GM21423 (cell line): ENCODE results near the gene PGAM2.

Experiments used
- ATAC-seq: cut with Tn5 transposase; IDR thresholded peaks from one replicate; pipeline ENCODE4 v1.9.1; 2021; ENCODE audit warnings: mild to moderate bottlenecking, moderate library complexity; ENCODE audit not compliant: unreplicated experiment

PGAM2 gene

DNA sequence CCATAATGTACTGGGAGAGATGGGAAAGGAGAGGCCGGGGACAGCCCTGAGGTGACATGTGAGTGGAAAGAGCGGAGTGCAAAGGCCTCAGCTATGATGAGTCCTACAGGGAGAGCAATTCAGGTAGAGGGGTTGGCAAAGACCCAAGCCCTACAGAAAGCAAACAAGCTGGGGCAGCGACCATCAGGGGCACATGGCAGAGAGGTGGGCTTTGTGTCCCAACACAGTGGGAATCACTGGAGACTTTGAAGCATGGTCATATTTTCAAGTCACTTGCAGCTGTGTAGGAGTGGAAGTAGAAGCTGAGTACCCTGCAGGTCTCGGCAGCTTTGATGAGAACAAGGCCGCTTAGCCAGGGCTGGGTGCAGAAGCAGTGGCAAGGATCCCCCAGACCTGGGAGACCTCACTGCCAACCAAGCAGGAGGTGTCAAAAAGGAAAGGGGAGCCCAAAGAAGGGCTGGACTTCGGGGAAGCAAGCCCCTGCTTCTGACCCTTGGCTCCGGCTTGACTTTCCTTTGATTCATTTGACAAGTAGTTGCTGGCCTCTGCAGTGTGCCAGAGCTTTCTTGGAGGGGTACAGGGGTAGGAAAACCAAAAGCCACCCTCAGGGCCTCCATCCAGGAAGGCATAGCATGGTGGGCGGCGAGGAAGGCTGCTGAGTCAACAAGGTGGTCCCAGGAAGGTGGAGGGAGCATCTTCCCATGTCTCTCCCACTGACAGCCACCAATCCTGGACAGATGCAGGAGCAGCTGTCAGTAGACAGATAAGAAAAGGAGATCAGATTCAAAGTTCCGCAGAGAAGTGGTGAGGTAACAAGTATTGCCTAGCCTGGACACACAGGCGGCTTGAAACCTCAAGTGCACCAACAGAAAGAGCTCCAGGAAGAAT lies 1.9 kb upstream of the PGAM2 start:
- no peak for ATAC-seq

GRCh38 chr7:44066494-44067063 lies 1.2 kb upstream of the PGAM2 start:
- ATAC-seq, result no peak

- ATAC-seq, result no peak
Measured at GRCh38 chr7:44066111-44066460, 719 bp upstream of the PGAM2 start.

DNA sequence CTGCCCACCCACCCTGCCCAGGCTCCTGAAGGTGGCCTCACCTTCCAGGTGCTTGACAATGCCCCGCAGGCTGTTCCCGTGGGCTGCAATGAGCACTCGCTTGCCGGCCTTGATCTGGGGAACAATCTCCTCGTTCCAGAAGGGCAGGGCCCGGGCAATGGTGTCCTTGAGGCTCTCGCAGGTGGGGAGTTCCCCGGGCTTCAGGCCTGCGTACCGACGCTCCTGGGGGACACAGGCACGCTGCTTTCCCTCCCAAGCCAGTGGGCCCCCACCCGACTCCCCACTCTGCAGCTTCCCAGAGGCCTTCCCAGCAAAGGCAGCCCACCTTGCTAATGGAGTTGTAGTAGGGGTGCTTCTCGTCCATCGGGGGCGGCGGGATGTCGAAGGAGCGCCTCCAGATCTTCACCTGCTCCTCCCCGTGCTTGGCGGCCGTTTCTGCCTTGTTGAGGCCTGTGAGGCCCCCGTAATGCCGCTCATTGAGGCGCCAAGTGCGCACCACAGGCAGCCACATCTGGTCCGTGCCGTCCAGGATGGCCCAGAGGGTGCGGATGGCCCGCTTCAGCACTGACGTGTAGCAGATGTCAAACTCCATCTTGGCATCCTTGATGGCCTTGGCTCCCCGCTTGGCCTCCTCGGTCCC lies 456 bp downstream of the PGAM2 start:
- no peak for ATAC-seq

DNA sequence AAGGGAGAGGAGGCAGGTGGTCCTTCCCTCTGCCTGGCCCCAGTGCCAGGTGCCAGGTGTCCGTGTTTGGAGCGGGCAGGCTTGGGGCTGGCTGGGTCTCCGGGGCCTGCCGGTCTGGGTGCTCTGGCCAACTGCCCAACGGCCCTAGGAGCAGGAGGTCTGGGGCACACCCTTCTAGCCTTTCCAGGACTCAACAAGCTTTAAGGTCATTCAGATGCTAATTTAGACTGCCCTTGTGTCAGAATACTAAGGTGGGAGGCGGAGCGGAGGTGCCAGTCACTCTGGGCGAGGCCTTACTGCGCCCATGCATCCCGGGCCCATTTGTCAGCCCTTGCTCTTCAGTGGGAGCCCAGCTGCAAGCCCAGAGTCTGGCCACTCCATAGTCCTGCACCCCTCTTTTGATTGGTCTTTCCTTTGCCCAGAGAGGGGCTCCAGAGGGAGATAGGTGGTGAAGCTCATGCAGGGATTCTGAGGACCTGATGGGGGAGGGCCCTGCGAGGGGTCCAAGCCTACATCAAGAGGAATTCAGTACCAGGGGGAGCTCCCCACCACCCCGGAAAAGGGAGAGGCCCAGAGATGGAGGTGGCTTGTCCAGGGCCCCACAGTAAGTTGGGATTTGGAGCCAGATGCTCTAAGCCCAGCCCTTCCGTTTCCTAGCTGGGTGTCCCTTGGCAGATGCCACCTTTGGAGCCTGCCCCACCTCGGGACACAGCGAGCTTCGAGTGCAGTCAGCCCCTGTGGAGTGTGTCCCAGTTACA lies 1.3 kb downstream of the PGAM2 start:
- no peak for ATAC-seq

GRCh38 chr7:44063547-44063893 lies 1.8 kb downstream of the PGAM2 start:
- no peak for ATAC-seq

DNA sequence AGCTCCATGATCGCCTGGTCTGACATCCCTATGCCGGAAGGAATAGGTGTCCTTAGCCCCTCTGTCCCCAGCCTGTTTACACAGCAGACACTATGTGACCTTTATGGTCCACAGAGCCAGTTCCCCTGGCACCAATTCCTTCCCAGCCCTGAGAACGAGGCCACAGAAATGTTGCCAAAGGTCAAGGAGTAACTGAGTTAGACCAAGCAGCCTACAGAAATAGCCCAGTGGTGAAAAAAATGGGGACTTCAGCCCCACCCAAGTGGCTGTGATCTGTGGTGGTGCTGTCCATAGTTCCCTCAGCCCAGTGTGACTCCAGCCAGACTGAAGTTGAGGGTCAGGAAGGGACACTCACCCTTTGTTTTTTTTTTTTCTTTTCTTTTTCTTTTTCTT lies 2.5 kb downstream of the PGAM2 start:
- ATAC-seq, result no peak

DNA sequence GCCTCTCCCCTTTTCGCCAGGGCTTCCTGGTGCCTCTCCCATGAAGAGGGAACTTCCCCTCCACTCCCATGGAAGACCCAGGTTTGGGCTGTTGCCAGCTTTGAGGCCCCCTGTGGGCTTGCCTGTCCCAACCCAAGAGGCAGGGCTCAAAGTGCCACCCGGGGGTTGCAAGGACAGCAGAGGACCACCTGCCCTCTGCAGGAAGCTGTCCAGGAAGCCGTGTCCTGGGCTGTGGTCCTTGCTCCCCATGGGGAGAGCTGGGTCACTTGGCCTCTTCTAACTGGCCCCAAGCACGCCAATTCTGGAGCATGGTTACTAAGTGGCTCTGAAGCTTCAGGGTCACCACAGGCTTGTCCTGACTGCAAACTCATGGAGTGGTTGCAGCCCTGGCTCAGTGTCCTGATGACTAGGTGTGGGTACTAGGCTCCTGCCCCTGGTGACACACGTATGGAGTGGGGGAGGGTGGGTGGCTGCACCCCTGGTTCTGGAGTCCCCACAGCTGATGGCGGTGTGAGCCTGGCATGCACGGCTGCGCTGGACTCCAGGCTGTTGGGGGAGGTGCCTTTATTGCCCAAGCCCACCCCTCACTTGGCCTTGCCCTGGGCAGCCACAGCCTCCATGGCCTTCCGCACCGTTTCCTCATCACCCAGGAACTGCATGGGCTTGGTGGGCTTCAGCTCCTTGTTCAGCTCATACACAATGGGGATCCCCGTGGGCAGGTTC lies 3.0 kb downstream of the PGAM2 start:
- ATAC-seq, result no peak

GRCh38 chr7:44061645-44062179 lies 3.7 kb downstream of the PGAM2 start:
- no peak for ATAC-seq

DNA sequence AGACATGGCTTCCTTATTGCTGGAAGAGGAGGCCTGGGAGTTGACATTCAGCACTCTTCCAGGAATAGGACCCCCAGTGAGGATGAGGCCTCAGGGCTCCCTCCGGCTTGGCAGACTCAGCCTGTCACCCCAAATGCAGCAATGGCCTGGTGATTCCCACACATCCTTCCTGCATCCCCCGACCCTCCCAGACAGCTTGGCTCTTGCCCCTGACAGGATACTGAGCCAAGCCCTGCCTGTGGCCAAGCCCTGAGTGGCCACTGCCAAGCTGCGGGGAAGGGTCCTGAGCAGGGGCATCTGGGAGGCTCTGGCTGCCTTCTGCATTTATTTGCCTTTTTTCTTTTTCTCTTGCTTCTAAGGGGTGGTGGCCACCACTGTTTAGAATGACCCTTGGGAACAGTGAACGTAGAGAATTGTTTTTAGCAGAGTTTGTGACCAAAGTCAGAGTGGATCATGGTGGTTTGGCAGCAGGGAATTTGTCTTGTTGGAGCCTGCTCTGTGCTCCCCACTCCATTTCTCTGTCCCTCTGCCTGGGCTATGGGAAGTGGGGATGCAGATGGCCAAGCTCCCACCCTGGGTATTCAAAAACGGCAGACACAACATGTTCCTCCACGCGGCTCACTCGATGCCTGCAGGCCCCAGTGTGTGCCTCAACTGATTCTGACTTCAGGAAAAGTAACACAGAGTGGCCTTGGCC lies 4.3 kb downstream of the PGAM2 start:
- no peak for ATAC-seq

- no peak for ATAC-seq
Measured at GRCh38 chr7:44060091-44060947, 5.0 kb downstream of the PGAM2 start.

GRCh38 chr7:44059219-44060090 lies 5.9 kb downstream of the PGAM2 start:
- ATAC-seq, result no peak

DNA sequence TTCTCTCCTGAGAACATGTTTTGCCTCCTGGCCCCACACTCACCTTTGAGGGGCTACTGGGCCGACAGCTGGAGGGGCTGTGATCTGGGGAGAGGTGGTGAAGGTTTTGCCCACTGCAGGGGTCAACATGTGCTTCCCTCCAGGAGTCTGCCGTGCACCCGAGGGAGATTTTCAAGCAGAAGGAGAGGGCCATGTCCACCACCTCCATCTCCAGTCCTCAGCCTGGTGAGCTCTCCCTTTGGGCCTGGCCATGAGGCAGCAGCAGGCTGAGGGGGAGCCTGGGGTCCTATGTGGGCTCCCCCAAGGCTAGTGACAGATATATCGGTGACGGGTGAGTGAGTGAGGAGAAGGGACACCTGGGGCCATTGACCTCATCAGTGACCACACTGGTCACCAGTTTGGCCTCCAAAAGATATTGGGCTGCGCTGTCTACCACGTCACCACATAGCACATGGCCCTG lies 6.6 kb downstream of the PGAM2 start:
- ATAC-seq, result no peak

GRCh38 chr7:44057849-44058758 lies 7.3 kb downstream of the PGAM2 start:
- no peak for ATAC-seq

DNA sequence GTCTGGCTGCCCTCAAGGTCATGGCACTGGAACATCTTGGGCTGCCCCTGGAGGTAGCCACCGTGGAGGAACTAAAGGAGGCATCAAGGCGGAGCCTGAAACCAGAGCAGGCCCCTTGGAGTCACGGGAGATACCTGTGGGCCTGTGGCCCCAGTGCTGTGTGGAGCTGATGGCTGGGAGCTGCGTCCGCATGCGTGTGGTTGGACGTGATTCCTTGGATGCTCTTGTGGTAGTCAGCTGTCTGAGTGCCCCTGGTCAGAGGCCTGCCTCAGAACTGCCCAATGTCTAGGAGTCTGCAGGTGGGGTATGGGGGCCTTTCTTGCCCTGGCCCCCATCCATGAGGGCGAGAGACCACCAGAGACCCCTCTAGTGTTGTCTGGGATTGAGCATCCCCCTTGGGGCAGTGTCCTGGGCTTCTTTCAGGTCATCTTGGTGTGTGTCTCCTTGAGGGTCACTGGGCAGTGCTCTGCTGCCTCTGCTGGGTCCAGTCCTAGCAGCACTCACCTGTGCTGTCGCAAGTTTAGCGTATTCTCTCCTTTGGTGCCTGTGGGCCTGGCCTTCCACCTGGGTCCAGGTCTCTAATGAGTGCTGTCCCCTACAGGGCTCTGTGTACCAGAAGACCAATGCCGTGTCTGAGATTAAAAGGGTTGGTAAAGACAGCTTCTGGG lies 8.1 kb downstream of the PGAM2 start:
- ATAC-seq, result no peak

- no peak for ATAC-seq
Measured at GRCh38 chr7:44056681-44057080, 8.7 kb downstream of the PGAM2 start.
